GM12872 (cell line): ENCODE measurements around the gene STAMBPL1.

Experiments used
- CTCF ChIP-seq: IDR thresholded peaks from 3 replicates; pipeline ENCODE4 v1.5.1; 2011; ENCODE audit warnings: low read depth, mild to moderate bottlenecking, low read length, moderate library complexity; ENCODE audit not compliant: insufficient read depth

Gene STAMBPL1

DNA sequence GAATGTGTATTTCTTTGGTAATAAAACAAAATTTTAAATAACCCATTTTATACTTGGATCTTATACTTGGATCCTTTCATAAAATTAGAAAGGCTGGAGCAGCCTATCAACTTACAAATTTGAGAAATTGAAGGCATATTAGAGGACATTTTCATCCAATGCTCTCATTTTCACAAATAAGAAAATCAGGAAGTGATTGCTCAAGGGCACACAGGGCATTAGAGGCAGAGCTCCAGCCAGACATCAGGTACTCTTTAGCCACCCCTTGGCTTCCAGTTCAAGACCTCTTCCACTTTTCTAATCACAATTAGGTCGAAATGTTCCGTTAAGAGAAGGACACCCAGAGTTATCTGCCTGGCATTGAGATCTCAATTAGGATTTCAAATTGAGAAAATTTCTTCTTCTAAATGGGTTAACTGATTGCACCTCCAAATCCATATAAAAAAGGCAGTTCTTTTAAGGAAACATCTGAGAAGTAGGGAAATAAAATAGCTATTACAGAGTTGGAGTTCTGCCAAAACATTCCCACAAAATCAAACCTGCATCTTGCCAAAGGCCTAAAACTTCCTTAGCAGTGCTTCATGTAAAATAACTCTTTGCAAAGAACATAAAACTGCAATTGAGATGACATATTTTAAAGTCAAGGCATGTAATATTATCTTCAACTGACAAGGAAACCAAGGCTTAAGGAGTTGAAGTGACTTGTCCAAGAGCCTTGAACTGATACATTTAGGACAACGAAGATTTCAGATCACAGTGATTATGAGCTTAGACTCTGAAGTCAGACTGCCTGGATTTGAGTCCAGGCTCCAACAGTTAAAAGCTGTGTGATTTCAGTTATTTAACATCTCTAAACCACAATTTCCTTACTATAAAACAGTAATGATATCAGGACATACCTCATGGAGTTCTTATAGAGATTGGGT lies 70.1 kb downstream of the STAMBPL1 start:
- TF ChIP-seq CTCF, result no peak

GRCh38 chr10:88952647-88953111 lies 72.6 kb downstream of the STAMBPL1 start, which contains the start of gene ACTA2:
Gene ACTA2 (minus strand): TSS chr10:88952773. CDS start chr10:88948930, 3,843 bp downstream.
- TF ChIP-seq CTCF, result no peak

- TF ChIP-seq CTCF, result no peak
Measured at GRCh38 chr10:88953662-88954061, 73.6 kb downstream of the STAMBPL1 start.

DNA sequence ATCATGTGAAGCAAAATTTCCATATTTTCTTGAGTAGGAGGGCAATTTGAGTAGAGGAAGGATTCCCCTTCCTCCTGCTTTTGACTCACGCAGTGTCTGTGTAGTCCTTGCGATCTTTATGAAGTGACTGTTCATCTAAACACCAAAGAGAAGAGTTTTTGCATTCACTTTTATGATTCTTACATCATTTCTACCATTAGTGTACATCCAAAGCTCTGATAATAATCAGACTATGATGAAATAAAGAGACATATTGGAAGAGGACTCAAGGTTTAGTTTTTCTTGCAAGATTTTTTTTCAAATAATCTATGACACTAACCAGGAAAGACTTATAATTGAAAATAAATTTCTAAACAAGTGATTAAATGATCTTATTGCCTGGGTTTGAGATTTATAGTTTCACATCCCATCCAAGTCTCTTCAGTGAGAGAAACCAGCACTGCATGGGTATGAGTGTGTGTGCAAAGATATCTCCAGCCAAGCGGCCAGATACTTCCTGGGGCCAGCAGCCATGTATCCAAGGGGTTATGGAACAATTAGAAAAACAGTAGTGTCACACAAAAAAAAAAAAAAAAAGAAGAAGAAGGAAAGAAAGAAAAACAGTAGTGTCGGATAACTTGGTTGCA lies 74.5 kb downstream of the STAMBPL1 start:
- no peak for TF ChIP-seq CTCF

DNA sequence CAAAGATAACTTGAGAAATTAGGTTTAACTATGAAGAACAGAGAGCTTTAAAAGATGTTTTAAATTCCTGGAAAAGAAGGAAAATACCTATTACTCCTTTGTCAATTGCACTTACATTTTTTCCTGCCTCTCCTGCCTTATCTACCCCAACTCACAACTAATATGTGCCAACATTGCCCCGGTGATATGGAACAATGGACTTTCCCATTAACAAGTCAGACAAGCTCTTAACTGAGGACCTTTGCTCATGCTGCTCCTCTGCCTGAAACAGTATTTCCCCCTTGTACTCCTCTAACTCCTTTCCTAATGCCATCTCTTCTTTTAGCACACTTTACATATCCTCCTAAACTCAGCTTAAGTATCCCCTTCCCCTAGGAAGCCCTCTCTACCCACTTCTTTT lies 77.3 kb downstream of the STAMBPL1 start:
- no peak for TF ChIP-seq CTCF

- TF ChIP-seq CTCF, result no peak
Measured at GRCh38 chr10:88958721-88959120, 78.7 kb downstream of the STAMBPL1 start.

- TF ChIP-seq CTCF, result no peak
Measured at GRCh38 chr10:88960802-88961201, 80.8 kb downstream of the STAMBPL1 start.
